Urinary bladder (tissue), 4 donors: ENCODE data around the gene MUC2. TPM values are rescaled to one million over a fixed set of nuclear protein-coding genes. Genes with fewer than 3 reads are reported as not detected.

Experiments used
- DNase-seq: peaks from one replicate; pipeline ENCODE4 v3.0.0-alpha.2; 2015; ENCODE audit errors: extremely low spot score
- H3K27ac ChIP-seq: one replicate; pipeline ENCODE4 v1.5.1; 2013; ENCODE audit warnings: low read depth, mild to moderate bottlenecking, moderate library complexity
- H3K36me3 ChIP-seq: one replicate; pipeline ENCODE4 v1.6.1; 2013; ENCODE audit warnings: mild to moderate bottlenecking, moderate library complexity; ENCODE audit not compliant: insufficient read depth
- H3K4me1 ChIP-seq: one replicate; pipeline ENCODE4 v1.6.1; 2013; ENCODE audit warnings: mild to moderate bottlenecking, moderate library complexity; ENCODE audit not compliant: insufficient read depth
- H3K4me3 ChIP-seq: one replicate; pipeline ENCODE4 v1.5.1; 2013; ENCODE audit warnings: low read depth, low read length
- WGBS: extraction: QIAGEN DNeasy Blood & Tissue Kit; methylation state at CpG from one replicate; pipeline ENCODE4 v1.1.7; 2013; 5-methylcytosine and 5-hydroxymethylcytosine counted together
- polyA plus RNA-seq: library from polyadenylated mRNA; stranded (reverse); fragments of 200-250 nt; gene quantifications from one replicate; pipeline ENCODE4 v1.2.3, GENCODE V29; 2013
- total RNA-seq: library from RNA; depleted of rRNA; stranded (reverse); fragments of >200 nt; gene quantifications from one replicate; pipeline ENCODE4 v1.2.3, GENCODE V29; 2014
- donor health status: healthy with polysubstance abuse.
- donor health status: healthy.

Gene MUC2
- total and polyA plus RNA-seq, 2 donors, result 0.01 TPM; not detected in 1

DNA sequence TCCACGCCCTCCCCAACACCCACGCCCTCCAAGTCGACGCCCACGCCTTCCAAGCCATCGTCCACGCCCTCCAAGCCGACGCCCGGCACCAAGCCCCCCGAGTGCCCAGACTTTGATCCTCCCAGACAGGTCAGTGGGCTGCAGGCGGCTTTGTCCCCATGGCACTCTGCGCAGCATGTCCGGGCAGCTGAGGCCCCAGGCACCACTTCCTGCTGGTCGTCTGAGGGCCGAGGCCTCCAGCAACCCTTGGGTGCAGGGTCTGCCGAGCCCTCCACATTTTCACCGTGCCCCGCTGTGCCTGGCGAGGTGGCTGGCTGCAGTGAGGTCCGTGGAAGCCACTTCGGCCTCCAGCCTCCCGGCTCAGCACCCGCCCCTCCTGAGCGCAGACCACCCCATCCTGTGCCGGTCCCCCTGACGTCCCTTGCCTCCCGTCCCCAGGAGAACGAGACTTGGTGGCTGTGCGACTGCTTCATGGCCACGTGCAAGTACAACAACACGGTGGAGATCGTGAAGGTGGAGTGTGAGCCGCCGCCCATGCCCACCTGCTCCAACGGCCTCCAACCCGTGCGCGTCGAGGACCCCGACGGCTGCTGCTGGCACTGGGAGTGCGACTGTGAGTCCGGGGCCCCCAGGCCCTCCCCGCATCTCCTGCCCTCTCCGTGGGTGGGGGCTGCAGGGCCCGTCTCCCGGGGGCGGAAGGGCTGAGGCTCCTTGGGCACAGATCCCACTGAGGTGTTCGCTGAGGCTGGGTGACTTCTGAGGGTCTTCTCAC lies 26.8 kb downstream of the MUC2 start:
- H3K27ac ChIP-seq, result no peak overlapping the region
- H3K4me3 ChIP-seq, result no peak overlapping the region
- no peak for DNase-seq
- 88% methylated on average over 50 of the region's 50 CpGs for WGBS
- H3K36me3 ChIP-seq, result no peaks in the 10 kb centered on the region
- no peaks in the 10 kb centered on the region for H3K4me1 ChIP-seq

DNA sequence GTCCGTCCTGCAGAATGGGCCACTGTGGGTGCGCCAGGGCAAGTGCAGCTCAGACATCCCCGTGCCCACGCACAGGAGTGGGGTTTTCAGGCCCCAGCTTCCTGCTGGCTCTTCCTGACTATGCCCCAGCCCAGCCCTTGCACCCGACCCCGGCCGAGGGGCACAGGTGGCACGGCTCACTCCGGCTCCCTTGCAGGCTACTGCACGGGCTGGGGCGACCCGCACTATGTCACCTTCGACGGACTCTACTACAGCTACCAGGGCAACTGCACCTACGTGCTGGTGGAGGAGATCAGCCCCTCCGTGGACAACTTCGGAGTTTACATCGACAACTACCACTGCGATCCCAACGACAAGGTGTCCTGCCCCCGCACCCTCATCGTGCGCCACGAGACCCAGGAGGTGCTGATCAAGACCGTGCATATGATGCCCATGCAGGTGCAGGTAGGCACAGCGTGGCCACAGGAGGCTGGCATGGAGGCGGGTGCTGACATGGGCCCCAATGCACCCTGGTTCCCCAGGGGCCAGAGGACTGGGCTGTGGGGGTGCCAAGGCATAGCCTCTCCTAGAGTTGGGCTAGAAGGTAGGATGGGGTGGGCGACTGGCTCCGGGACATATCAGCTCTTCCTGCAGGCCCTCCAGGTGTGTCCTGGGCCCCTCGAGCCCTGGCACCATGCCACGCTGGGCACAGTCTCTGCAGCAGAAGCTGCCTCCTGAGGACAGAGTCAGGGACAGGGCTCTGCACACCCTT lies 27.7 kb downstream of the MUC2 start:
- no peaks in the 10 kb centered on the region for H3K36me3 ChIP-seq
- H3K4me3 ChIP-seq, result no peak overlapping the region
- H3K4me1 ChIP-seq, result no peaks in the 10 kb centered on the region
- H3K27ac ChIP-seq, result no peak overlapping the region
- DNase-seq, result no peak
- 89% methylated on average over 31 of the region's 31 CpGs for WGBS

DNA sequence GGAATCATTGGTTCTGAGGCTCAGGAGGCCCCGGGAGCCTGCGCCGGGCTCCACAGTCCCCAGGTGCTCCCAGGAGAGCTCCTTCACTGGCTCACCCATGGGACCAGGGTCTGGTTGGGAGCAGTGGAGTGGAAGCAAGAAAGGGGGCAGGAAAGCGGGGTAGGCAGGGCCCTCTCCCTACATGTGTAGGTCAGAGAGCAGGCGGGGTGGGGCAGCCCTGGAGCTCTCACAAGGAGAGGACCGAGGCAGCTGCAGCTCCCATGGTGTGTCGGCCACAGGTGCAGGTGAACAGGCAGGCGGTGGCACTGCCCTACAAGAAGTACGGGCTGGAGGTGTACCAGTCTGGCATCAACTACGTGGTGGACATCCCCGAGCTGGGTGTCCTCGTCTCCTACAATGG lies 28.3 kb downstream of the MUC2 start:
- WGBS, result 87% methylated on average over 12 of the region's 12 CpGs
- Histone ChIP-seq H3K27ac (no peak overlapping the region), H3K4me3 (no peak overlapping the region)

DNA sequence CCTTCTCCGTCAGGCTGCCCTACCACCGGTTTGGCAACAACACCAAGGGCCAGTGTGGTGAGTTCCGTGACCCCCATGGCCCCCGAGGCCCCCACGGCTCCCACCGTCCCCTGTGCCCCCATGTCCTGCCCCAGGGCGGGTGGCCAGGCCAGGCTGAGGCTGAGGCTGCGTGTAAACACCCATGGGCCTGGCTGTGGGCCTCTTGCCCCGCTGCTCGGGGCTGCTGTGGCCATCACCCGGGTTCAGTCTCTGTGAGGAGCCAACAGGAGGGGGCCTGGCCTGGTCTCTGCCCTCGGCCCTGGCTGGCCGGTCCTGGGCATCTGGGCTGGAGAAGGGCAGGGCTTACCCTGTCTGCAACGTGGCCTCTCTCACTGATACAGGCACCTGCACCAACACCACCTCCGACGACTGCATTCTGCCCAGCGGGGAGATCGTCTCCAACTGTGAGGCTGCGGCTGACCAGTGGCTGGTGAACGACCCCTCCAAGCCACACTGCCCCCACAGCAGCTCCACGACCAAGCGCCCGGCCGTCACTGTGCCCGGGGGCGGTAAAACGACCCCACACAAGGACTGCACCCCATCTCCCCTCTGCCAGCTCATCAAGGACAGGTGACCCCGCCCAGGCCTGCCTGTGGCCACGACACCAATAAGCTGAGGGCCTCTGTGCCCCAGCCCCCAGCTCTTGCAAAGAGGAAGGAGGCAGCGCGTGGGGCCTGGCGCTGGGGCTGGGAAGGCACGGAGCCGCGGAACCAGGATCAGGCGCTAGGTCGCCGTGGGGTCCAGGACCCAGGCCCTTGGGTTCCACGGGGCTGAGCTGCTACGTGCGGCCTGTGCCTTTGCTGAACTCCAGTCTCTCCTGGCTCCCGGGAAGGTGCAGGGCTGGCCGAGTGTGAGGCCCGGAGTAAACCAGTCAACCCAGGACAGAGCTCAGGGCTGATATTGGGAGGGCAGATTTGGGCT lies 29.0 kb downstream of the MUC2 start:
- H3K36me3 ChIP-seq, result no peaks in the 10 kb centered on the region
- H3K4me1 ChIP-seq, result no peaks in the 10 kb centered on the region
- DNase-seq, result no peak
- WGBS, result 79% methylated on average over 44 of the region's 44 CpGs
- no peak overlapping the region for H3K4me3 ChIP-seq
- no peak overlapping the region for H3K27ac ChIP-seq

More for the DNA sequence above, 28.3 kb downstream of the MUC2 start:
- no peak for DNase-seq
- Histone ChIP-seq H3K4me1 (no peaks in the 10 kb centered on the region), H3K36me3 (no peaks in the 10 kb centered on the region)

DNA sequence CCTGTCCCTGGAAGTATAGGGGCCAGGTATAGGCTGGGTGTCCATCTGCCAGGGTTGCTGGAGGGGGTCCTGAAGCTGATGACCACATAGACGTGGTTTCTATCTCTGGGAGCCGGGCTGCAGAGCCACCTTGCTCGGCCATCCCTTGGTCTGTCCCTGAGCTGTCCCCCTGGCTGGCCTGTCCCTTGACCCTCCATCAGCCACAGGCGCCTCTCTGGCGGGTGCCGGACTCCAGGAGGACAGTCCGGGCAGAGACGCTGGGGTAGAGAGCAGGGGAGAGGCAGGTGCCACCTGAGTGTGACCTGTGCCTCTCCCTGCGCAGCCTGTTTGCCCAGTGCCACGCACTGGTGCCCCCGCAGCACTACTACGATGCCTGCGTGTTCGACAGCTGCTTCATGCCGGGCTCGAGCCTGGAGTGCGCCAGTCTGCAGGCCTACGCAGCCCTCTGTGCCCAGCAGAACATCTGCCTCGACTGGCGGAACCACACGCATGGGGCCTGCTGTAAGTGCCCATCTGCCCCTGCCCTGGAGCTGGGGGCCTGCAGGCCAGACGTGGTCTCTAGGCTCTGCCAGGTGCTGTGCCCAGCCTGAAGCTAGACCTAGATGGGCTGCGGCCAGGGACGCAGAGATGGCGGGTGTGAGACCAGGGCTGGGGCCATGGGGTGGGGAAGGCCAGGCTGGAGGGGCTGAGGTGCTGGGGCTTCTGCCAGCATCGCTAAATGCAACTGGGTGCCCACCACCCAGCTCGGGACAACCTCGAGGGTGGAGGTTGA lies 29.9 kb downstream of the MUC2 start:
- Histone ChIP-seq H3K36me3 (no peaks in the 10 kb centered on the region), H3K4me1 (no peaks in the 10 kb centered on the region), H3K27ac (no peak overlapping the region), H3K4me3 (no peak overlapping the region)
- DNase-seq, result no peak
- WGBS, result 83% methylated on average over 28 of the region's 28 CpGs

DNA sequence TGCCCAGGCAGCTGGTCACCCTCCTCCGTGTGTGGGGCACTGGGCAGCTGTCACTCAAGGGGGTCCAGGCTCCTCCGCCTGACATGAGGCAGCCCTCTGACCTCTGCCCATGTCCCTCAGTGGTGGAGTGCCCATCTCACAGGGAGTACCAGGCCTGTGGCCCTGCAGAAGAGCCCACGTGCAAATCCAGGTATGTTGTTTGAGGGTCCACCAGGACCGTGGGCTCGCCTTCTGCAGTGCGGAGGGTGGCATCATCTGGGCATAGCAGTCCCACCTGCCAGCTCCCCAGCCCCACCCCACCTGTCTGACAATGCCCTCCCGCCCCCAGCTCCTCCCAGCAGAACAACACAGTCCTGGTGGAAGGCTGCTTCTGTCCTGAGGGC lies 30.5 kb downstream of the MUC2 start:
- WGBS, result 88% methylated on average over 7 of the region's 7 CpGs
- H3K4me1 ChIP-seq, result no peaks in the 10 kb centered on the region
- no peak for DNase-seq

DNA sequence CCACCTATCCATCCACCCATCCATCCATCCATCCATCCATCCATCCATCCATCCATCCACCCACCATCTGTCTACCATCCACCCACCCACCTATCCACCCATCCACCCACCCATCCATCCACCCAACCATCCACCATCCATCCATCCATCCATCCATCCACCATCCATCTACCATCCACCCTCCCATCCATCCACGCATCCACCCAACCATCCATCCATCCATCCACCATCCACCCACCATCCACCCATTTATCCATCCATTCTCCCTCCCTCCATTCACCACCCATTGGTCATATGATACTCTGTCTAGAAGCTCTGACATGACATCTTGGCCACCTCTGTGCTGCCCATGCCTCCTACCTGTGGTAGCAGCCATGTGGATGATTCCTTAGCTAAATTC lies 31.7 kb downstream of the MUC2 start:
- 100% methylated on average over 1 of the region's 1 CpG for WGBS
- no peak for DNase-seq

More for the DNA sequence above, 30.5 kb downstream of the MUC2 start:
- H3K27ac ChIP-seq, result no peak overlapping the region
- H3K36me3 ChIP-seq, result no peaks in the 10 kb centered on the region
- H3K4me3 ChIP-seq, result no peak overlapping the region

DNA sequence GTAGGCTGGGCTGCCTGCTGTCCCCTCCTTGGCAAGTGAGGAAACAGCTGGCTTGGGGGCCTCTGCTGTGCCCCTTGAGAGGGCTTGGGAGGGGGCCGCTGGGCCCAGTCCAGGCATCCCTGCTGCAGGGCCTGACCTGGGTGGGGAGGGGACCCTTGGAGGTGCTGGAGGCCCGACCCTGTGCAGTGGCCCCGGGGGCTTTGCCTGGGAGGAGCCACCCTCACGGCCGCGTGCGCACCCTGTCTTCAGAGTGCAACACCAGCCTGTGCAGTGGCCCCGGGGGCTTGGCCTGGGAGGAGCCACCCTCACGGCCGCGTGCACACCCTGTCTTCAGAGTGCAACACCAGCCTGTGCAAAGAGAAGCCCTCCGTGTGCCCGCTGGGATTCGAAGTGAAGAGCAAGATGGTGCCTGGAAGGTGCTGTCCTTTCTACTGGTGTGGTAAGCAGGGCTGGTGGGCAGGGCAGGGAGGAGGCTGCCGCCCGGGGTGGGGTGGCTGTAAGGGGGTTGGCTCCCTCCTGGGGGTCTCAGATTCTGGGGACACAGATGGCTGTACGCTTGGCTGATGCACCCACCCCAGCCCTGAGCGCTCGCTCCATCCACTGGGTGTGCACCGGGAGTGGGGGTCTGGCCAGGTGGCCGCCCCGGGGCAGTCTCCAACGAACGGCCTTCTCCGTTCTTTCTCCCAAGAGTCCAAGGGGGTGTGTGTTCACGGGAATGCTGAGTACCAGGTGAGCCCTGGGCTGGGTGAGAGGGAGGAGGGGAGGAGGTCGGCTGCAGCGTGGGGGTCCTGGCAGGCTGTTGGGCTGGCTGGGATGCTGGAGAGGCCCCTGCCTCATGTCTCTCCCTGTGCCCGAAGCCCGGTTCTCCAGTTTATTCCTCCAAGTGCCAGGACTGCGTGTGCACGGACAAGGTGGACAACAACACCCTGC lies 32.9 kb downstream of the MUC2 start:
- Histone ChIP-seq H3K27ac (no peak overlapping the region), H3K4me1 (no peaks in the 10 kb centered on the region), H3K36me3 (no peaks in the 10 kb centered on the region), H3K4me3 (no peak overlapping the region)
- 82% methylated on average over 32 of the region's 32 CpGs for WGBS
- DNase-seq, result no peak

More for the DNA sequence above, 31.7 kb downstream of the MUC2 start:
- Histone ChIP-seq H3K4me1 (no peaks in the 10 kb centered on the region), H3K27ac (no peak overlapping the region), H3K4me3 (no peak overlapping the region), H3K36me3 (no peaks in the 10 kb centered on the region)

DNA sequence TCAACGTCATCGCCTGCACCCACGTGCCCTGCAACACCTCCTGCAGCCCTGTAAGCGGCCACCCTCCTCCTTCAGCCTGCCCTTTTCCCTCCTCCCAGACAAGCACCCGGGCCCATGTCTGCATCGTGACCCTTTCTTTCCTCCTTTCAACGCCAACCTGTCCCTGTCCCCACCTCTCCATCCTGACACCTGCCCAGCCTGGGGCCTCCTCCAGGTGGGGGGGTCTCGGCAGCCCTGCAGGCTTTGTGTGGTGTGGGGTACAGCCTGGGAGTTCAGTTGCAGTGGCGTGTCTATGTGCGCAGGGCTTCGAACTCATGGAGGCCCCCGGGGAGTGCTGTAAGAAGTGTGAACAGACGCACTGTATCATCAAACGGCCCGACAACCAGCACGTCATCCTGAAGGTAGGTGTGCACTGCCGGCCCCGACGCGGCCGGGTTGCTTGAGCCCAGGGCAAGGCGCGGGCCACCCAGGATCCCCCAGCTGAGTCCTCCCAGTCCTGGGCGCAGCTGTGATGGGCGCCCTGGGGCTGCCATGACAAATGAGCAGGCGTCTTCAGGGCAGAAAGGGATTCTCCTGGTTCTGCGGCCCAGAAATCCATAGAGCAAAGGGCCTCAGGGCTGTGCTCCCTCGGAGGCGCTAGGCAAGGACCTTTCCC lies 33.7 kb downstream of the MUC2 start:
- DNase-seq, result no peak
- no peak overlapping the region for H3K4me3 ChIP-seq
- H3K4me1 ChIP-seq, result no peaks in the 10 kb centered on the region
- WGBS, result 77% methylated on average over 29 of the region's 29 CpGs
- H3K36me3 ChIP-seq, result no peaks in the 10 kb centered on the region
- no peak overlapping the region for H3K27ac ChIP-seq

DNA sequence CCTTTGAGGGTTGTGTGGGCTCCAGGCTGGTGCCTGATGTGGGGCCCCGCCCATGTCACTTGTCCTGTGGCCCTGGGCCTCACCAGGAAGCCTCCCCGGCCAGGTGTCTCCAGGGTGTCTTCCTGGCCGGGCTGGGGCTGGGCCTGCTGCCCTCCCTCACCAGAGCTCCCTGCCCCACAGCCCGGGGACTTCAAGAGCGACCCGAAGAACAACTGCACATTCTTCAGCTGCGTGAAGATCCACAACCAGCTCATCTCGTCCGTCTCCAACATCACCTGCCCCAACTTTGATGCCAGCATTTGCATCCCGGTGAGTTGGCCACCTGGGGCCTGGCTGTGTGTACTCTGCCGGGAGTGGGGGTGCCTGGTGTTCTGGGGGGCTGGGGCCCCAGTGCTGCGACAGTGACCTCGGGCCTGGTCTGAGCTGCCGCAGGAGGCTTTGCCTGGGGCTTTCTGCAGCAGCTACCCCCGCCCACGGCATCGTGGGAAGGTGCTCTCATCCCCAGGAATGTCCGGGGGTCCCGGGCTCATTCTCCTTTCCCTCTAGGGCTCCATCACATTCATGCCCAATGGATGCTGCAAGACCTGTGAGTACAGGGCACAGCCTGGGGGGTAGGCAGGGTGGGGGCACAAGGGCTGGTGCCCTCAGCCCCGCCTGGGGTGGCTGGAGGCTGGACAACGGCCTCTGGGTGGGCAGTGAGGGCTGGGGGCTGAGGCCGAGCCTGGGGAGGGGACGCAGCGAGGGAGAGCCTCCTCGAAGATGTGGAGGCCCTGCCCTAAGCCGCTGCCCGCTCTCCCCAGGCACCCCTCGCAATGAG lies 34.6 kb downstream of the MUC2 start:
- no peak overlapping the region for H3K27ac ChIP-seq
- DNase-seq, result no peak
- no peaks in the 10 kb centered on the region for H3K36me3 ChIP-seq
- 80% methylated on average over 28 of the region's 28 CpGs for WGBS
- no peaks in the 10 kb centered on the region for H3K4me1 ChIP-seq
- no peak overlapping the region for H3K4me3 ChIP-seq
